ENCODE results near the gene ROGDI.

- TF ChIP-seq POLR2AphosphoS5 (IDR thresholded peaks at IDR 0.05) (no peak), CTCF (IDR thresholded peaks at IDR 0.05) (no peak)
Observed at GRCh38 chr16:4826980-4827379, 24.5 kb upstream of the ROGDI start.
